ENCODE results near the gene FOXA1.

DNA sequence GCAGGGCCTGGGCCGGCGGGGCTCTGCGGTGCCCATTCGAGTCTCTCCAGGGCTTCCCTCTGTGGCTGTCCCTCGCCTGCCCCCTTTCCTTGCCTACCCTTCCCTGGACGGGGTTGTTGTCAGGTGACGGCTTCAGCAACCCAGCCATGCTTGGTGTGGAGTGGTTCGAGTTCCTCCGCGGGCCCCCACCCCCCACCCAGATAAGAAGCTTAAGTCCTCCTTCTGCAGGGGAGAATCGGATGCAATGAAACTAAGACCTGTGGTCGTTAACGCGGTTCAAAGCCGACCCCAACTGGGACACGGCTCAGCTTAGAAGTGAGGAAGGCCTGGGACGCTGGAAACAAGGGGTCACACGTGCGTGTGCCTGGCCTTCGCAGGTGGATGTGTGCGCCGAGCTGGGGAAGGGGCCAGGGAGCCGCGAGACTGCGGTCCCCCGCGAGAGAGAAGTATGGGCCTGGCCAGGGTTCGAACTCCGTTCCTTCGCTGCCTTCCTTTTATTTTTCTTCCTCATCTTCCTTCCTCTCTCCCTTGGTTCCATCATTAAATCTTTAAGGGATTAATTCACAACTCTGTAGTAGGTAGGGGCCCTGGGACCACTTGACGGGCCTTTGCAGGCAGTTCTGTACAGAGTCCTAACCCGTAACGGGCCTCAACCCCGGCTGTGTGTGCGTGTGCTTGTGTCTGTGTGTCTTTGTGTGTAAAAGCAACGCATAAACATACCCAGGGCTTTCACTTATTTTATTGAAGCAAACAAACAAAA lies 3.9 kb upstream of the FOXA1 start:
- TF ChIP-seq POLR2A (IDR thresholded peaks at IDR 0.05; ENCODE audit: low read depth, low read length) (no peak), TAF1 (IDR thresholded peaks at IDR 0.05; ENCODE audit: low read depth, low read length) (no peak), POU2F2 (IDR thresholded peaks at IDR 0.05; ENCODE audit: low read depth, low read length) (no peak), POLR2AphosphoS5 (IDR thresholded peaks at IDR 0.05; ENCODE audit: low read depth, low read length) (no peak), PAX5 (IDR thresholded peaks at IDR 0.05; ENCODE audit: insufficient read depth, low read length, severe bottlenecking) (no peak), SPI1 (IDR thresholded peaks at IDR 0.05; ENCODE audit: low read depth, low read length) (no peak)

Measured in GM12891 (cell line).